Stomach (tissue), 9 donors: ENCODE data around the gene ZNF212. TPM values are rescaled to one million over a fixed set of nuclear protein-coding genes. Genes with fewer than 3 reads are reported as not detected.

Experiments used
- DNase-seq, 2 donors: peaks; one replicate each; pipeline versions ENCODE4 v3.0.0 to v3.0.0-alpha.2; 2013 to 2019
- H3K27ac ChIP-seq, 5 donors: fragments of 200-600 bp in 4 of 5; sonication (generic) in 4 of 5; one replicate each; pipeline ENCODE4 v1.5.1; 2013 to 2019; ENCODE audit warnings: mild to moderate bottlenecking in 1 of 5, moderate library complexity in 1 of 5
- H3K27me3 ChIP-seq, 3 donors: fragments of 200-600 bp; sonication (generic); one replicate each; pipeline ENCODE4 v1.5.1; 2017 to 2019; ENCODE audit warnings: mixed run types in 1 of 3
- H3K36me3 ChIP-seq, 4 donors: fragments of 200-600 bp; sonication (generic); 1 replicate in 3 of 4; 2 replicates in 1 of 4; pipeline ENCODE4 v1.5.1; 2016 to 2019
- H3K4me1 ChIP-seq, 4 donors: fragments of 200-600 bp; sonication (generic); one replicate each; pipeline ENCODE4 v1.5.1; 2016 to 2019
- H3K4me3 ChIP-seq, 4 donors: fragments of 200-600 bp; sonication (generic) in 3 of 4; one replicate each; pipeline ENCODE4 v1.5.1; 2016 to 2019; ENCODE audit warnings: mild to moderate bottlenecking in 1 of 4
- H3K9me3 ChIP-seq, 4 donors: fragments of 200-600 bp; sonication (generic); one replicate each; pipeline ENCODE4 v1.5.1; 2016 to 2019
- CTCF ChIP-seq, 7 experiments: fragments of 450-650 bp in 4 of 7; fragments of 200-600 bp in 3 of 7; sonication (generic) in 3 of 7; IDR thresholded peaks; one replicate each; pipeline ENCODE4 v1.5.1; 2016 to 2019; ENCODE audit warnings: antibody characterized with exemption in 7 of 7, control low read depth in 2 of 7, mild to moderate bottlenecking in 1 of 7
- EP300 ChIP-seq: sonication (generic); formaldehyde crosslinking; IDR thresholded peaks from one replicate; pipeline ENCODE4 v1.6.1; 2017; ENCODE audit warnings: antibody characterized with exemption
- POLR2A ChIP-seq, 4 donors: fragments of 450-650 bp; IDR thresholded peaks; one replicate each; pipeline ENCODE4 v1.6.1; 2016; ENCODE audit warnings: antibody characterized with exemption in 4 of 4, control low read depth in 2 of 4, mild to moderate bottlenecking in 1 of 4, moderate library complexity in 1 of 4
- POLR2AphosphoS5 ChIP-seq, 3 donors: sonication (generic); formaldehyde crosslinking; IDR thresholded peaks; one replicate each; pipeline ENCODE4 v1.6.1; 2016; ENCODE audit warnings: antibody characterized with exemption in 3 of 3
- WGBS, 5 donors: extraction: QIAGEN DNeasy Blood & Tissue Kit in 3 of 5; methylation state at CpG; one replicate each; pipeline versions ENCODE4 v1.1.5 to v1.1.7; 2013 to 2018; 5-methylcytosine and 5-hydroxymethylcytosine counted together
- intact Hi-C: fragments of 100-400 bp; cut with DNase I; formaldehyde crosslinking; loops from one replicate; pipeline ENCODE4 v1.15.1; 2023; ENCODE audit warnings: low total_unique reads
- polyA plus RNA-seq, 3 donors: library from polyadenylated mRNA; stranded (reverse); fragments of 200-250 nt; gene quantifications; one replicate each; pipeline ENCODE4 v1.2.3, GENCODE V29; 2013
- total RNA-seq, 5 donors: library from RNA; depleted of rRNA; stranded (reverse); fragments of >200 nt; gene quantifications; one replicate each; pipeline versions ENCODE4 v1.1.0 to v1.2.3, GENCODE V29; 2014 to 2016
- donor health status: healthy with polysubstance abuse.
- donor health status: Bipolar disorder and iron deficiency.
- donor health status: healthy.

Gene ZNF212
- total and polyA plus RNA-seq, 8 donors = 2.9 to 42.9 (median 6.4) TPM

GRCh38 chr7:149256568-149256967 is 17.1 kb downstream of the ZNF212 start:
- Histone ChIP-seq H3K27me3 (no peaks in the 10 kb centered on the region), H3K4me1 (peaks cover 0 to 9% (median 6%) of the 10 kb centered on the region in 4 donors), H3K36me3 (peaks cover 35 to 55% (median 48%) of the 10 kb centered on the region in 4 donors), H3K27ac (no peak overlapping the region), H3K9me3 (no peaks in the 10 kb centered on the region), H3K4me3 (no peak overlapping the region)
- TF ChIP-seq POLR2A (IDR thresholded peaks at IDR 0.05) (no peak), CTCF (IDR thresholded peaks at IDR 0.05) (no peak), EP300 (no peak), POLR2AphosphoS5 (IDR thresholded peaks at IDR 0.05) (no peak)
- intact Hi-C loops = no loop called here
- no peak for DNase-seq
- 88 to 99% (median 91%) methylated on average over 4 of the region's 4 CpGs for WGBS, 5 donors

- Histone ChIP-seq H3K4me3 (no peak overlapping the region), H3K9me3 (no peaks in the 10 kb centered on the region), H3K27ac (no peak overlapping the region), H3K4me1 (peaks cover 0 to 11% (median 7%) of the 10 kb centered on the region in 4 donors), H3K36me3 (peaks cover 34 to 49% (median 42%) of the 10 kb centered on the region in 4 donors), H3K27me3 (no peaks in the 10 kb centered on the region)
- no peak for DNase-seq
- TF ChIP-seq EP300 (no peak), CTCF (IDR thresholded peaks at IDR 0.05) (no peak), POLR2A (IDR thresholded peaks at IDR 0.05) (no peak), POLR2AphosphoS5 (IDR thresholded peaks at IDR 0.05) (no peak)
- intact Hi-C loops = no loop called here
- WGBS, 5 donors = 87 to 94% (median 91%) methylated on average over 2 of the region's 2 CpGs
Observed at GRCh38 chr7:149257146-149257545, 17.7 kb downstream of the ZNF212 start.

- TF ChIP-seq CTCF (IDR thresholded peaks at IDR 0.05) (peak in 1 of 7 experiments; percentile 6), POLR2A (IDR thresholded peaks at IDR 0.05) (no peak)
- peak overlapping the region; percentile 84 to 96 (median 92) for H3K27ac ChIP-seq
- H3K27me3 ChIP-seq = no peaks in the 10 kb centered on the region
- peak in 1 of 2 donors; percentile 40 for DNase-seq
- H3K9me3 ChIP-seq = no peaks in the 10 kb centered on the region
- H3K4me1 ChIP-seq = peaks cover 17 to 34% (median 25%) of the 10 kb centered on the region in 4 donors
- peaks cover 6 to 30% (median 14%) of the 10 kb centered on the region in 4 donors for H3K36me3 ChIP-seq
- intact Hi-C loops = no loop called here
- WGBS, 5 donors = 3 to 5% (median 5%) methylated on average over 8 to 16 of the region's 16 CpGs
- peak overlapping the region; percentile 53 to 70 (median 64) for H3K4me3 ChIP-seq
Observed at GRCh38 chr7:149261316-149261828, 21.9 kb downstream of the ZNF212 start.

- no peaks in the 10 kb centered on the region for H3K27me3 ChIP-seq
- peaks cover 17 to 34% (median 25%) of the 10 kb centered on the region in 4 donors for H3K4me1 ChIP-seq
- TF ChIP-seq POLR2AphosphoS5 (IDR thresholded peaks at IDR 0.05) = peak; percentile 29 to 69 (median 58)
- TF ChIP-seq CTCF (IDR thresholded peaks at IDR 0.05) = peak in 5 of 7 experiments; percentile 15 to 94 (median 72)
- TF ChIP-seq EP300 = no peak
- no peak for TF ChIP-seq POLR2A (IDR thresholded peaks at IDR 0.05)
- peak within 1 kb of the TSS; percentile 84 to 96 (median 92) for H3K27ac ChIP-seq
- peak; percentile 91 to 97 for DNase-seq
- 0 to 1% (median 0%) methylated on average over 7 to 115 of the region's 115 CpGs for WGBS, 5 donors
- intact Hi-C loops = no loop called here
- H3K9me3 ChIP-seq = no peaks in the 10 kb centered on the region
- peak within 1 kb of the TSS; percentile 53 to 70 (median 64) for H3K4me3 ChIP-seq
- H3K36me3 ChIP-seq = peaks cover 12 to 30% (median 20%) of the 10 kb centered on the region in 4 donors
Observed at GRCh38 chr7:149261829-149262617, 22.6 kb downstream of the ZNF212 start, which contains the start of gene ZNF783. TSS of gene ZNF783 (plus strand) at chr7:149262196. CDS start at chr7:149262334, 138 bp downstream.
